GM12878 (cell line): ENCODE data around the gene USF3. TPM values are rescaled to one million over a fixed set of nuclear protein-coding genes. Genes with fewer than 3 reads are reported as not detected.

Experiments used
- ATAC-seq: fragments of 200-7000 bp; cut with Tn5 transposase; 3 replicates; pipeline ENCODE4 v1.9.1; 2020; ENCODE audit warnings: mild to moderate bottlenecking, moderate library complexity
- BruUV-seq: library from RNA; stranded (reverse); fragments of 400-500 nt; replicated peaks from 2 replicates; lab custom pipeline; 2021; lab: Mats Ljungman, UMichigan
- CTCF ChIA-PET: fragments of 300-600 bp; sonication (Branson Sonifier 250); formaldehyde crosslinking; extraction: SDS; loops from one replicate; lab custom pipeline; 2021; ENCODE audit warnings: inconsistent platforms; lab: Yijun Ruan, JAX
- POLR2A ChIA-PET: fragments of 350-600 bp; formaldehyde crosslinking; extraction: SDS; loops from one replicate; lab custom pipeline; 2021; ENCODE audit warnings: inconsistent platforms; lab: Charles Lee
- RAD21 ChIA-PET: fragments of 300-600 bp; sonication (Branson Sonifier 250); formaldehyde crosslinking; loops from one replicate; lab custom pipeline; 2023; ENCODE audit warnings: antibody characterized with exemption; ENCODE audit not compliant: unreplicated experiment; lab: Charles Lee
- SMC1A ChIA-PET: fragments of 300-600 bp; sonication (Branson Sonifier 250); formaldehyde crosslinking; loops from one replicate; lab custom pipeline; 2023; ENCODE audit not compliant: unreplicated experiment, uncharacterized antibody; lab: Charles Lee
- DNase-seq: peaks from one replicate; pipeline ENCODE4 v3.0.0-alpha.2; 2011; ENCODE audit warnings: low read depth, low spot score
- FAIRE-seq: peaks from 3 replicates; lab custom pipeline; 2011; peaks lifted over from hg19 to GRCh38; lab: Jason Lieb, UNC
- H2AFZ ChIP-seq: 2 replicates; pipeline ENCODE4 v1.6.0; 2011; ENCODE audit warnings: low read depth, low read length, control low read depth; ENCODE audit not compliant: control insufficient read depth
- H3K27ac ChIP-seq: 2 replicates; pipeline ENCODE4 v1.5.1; 2011; ENCODE audit warnings: control low read depth; ENCODE audit not compliant: control insufficient read depth, insufficient read depth
- H3K27me3 ChIP-seq, 2 experiments: replicated peaks in 1 of 2; 2 replicates each; pipeline versions ENCODE4 v1.6.0 to v1.6.1; 2011; ENCODE audit warnings: low read length in 1 of 2; ENCODE audit not compliant: control insufficient read depth in 2 of 2, insufficient read depth in 2 of 2
- H3K36me3 ChIP-seq, 2 experiments: 2 replicates each; pipeline ENCODE4 v1.5.1; 2011; ENCODE audit warnings: low read length in 1 of 2; ENCODE audit not compliant: control insufficient read depth in 2 of 2, insufficient read depth in 2 of 2
- H3K4me1 ChIP-seq: 2 replicates; pipeline ENCODE4 v1.6.1; 2011; ENCODE audit warnings: mild to moderate bottlenecking, low read length, moderate library complexity, mixed read lengths; ENCODE audit not compliant: control insufficient read depth, insufficient read depth
- H3K4me2 ChIP-seq: 2 replicates; pipeline ENCODE4 v1.6.0; 2011; ENCODE audit warnings: control low read depth; ENCODE audit not compliant: control insufficient read depth, insufficient read depth
- H3K4me3 ChIP-seq: fragments of 200-600 bp; sonication (generic); 2 replicates; pipeline ENCODE4 v1.5.1; 2016
- H3K79me2 ChIP-seq: 2 replicates; pipeline ENCODE4 v1.6.0; 2011; ENCODE audit warnings: low read length; ENCODE audit not compliant: control insufficient read depth, insufficient read depth
- H3K9ac ChIP-seq: 2 replicates; pipeline ENCODE4 v1.8.0; 2011; ENCODE audit warnings: low read length, control low read depth, mixed read lengths; ENCODE audit not compliant: control insufficient read depth, insufficient read depth
- H3K9me3 ChIP-seq: replicated peaks from 3 replicates; pipeline ENCODE4 v1.5.1; 2011; ENCODE audit warnings: mild to moderate bottlenecking, low read length; ENCODE audit not compliant: control insufficient read depth, insufficient read depth
- H4K20me1 ChIP-seq: 2 replicates; pipeline ENCODE4 v1.6.0; 2011; ENCODE audit not compliant: control insufficient read depth, insufficient read depth
- BACH1 ChIP-seq: fragments of 450-650 bp; IDR thresholded peaks from 2 replicates; pipeline ENCODE4 v1.6.1; 2017; ENCODE audit warnings: mild to moderate bottlenecking, borderline replicate concordance
- IKZF1 ChIP-seq: fragments of 450-650 bp; conservative IDR thresholded peaks from 2 replicates; pipeline ENCODE4 v1.6.1; 2017; ENCODE audit warnings: antibody characterized with exemption, mild to moderate bottlenecking
- IKZF2 ChIP-seq, 2 experiments: fragments of 450-650 bp; IDR thresholded peaks; 2 replicates each; pipeline ENCODE4 v1.6.1; 2017; ENCODE audit warnings: mild to moderate bottlenecking in 2 of 2, moderate library complexity in 2 of 2
- NR2C1 ChIP-seq: fragments of 450-650 bp; IDR thresholded peaks from 2 replicates; pipeline ENCODE4 v1.6.1; 2017; ENCODE audit warnings: antibody characterized with exemption, mild to moderate bottlenecking, moderate library complexity
- RUNX3 ChIP-seq: IDR thresholded peaks from 2 replicates; pipeline ENCODE4 v1.6.1; 2012; ENCODE audit warnings: low read length, inconsistent platforms
- SIN3A ChIP-seq: IDR thresholded peaks from 2 replicates; pipeline ENCODE4 v1.6.1; 2012; ENCODE audit warnings: low read depth, low read length, improper control_type of control experiment
- WGBS: methylation state at CpG from one replicate; pipeline ENCODE4 v1.1.6; 2016; ENCODE audit warnings: low lambda C conversion rate; ENCODE audit not compliant: insufficient replicate concordance, insufficient coverage; ENCODE audit errors: missing lambda C conversion rate; 5-methylcytosine and 5-hydroxymethylcytosine counted together
- in situ Hi-C: fragments of 300-500 bp; cut with MboI; formaldehyde crosslinking; loops from 9 replicates; pipeline ENCODE4 v1.14.3; 2018; ENCODE audit warnings: mixed read lengths
- intact Hi-C: fragments of 100-400 bp; cut with micrococcal nuclease; formaldehyde crosslinking; loops from one replicate; pipeline ENCODE4 v1.14.2; 2022; ENCODE audit not compliant: unreplicated experiment
- polyA plus RNA-seq, 11 experiments: library from polyadenylated mRNA; depleted of rRNA in 4 of 11; unstranded in 6 of 11; stranded (reverse) in 5 of 11; fragments of >200 nt; fragmentation: Nextera tagmentation in 4 of 11; fragmentation: Illumina TruSeq in 1 of 11; extraction: Ambion mirVana in 4 of 11; extraction: Trizol in 1 of 11; gene quantifications; 1 replicate in 1 of 11; 2 replicates in 10 of 11; pipeline versions ENCODE4 v1.2.1 to v1.2.3, GENCODE V29; 2011 to 2016; ENCODE audit warnings: inconsistent platforms in 2 of 11, missing spikeins in 2 of 11, low read depth in 1 of 11
- total RNA-seq, 4 experiments: library from RNA; depleted of rRNA in 3 of 4; stranded (reverse); fragments of >200 nt in 3 of 4; fragmentation: Illumina TruSeq in 1 of 4; extraction: Trizol in 1 of 4; gene quantifications; 2 replicates each; pipeline versions ENCODE4 v1.2.1 to v1.2.3, GENCODE V29; 2013 to 2021
- TF ChIP-seq, protein P1 (sequence below): fragments of 450-650 bp; conservative IDR thresholded peaks from 2 replicates; pipeline ENCODE4 v1.6.1; 2017; ENCODE audit warnings: mild to moderate bottlenecking, moderate library complexity

Gene USF3
- total and polyA plus RNA-seq, 10 of the 15 experiments (the other 5 are each of a cell fraction or from before 2014, with no cell fraction given) = 3.1 to 15.9 (median 7.8) TPM

DNA sequence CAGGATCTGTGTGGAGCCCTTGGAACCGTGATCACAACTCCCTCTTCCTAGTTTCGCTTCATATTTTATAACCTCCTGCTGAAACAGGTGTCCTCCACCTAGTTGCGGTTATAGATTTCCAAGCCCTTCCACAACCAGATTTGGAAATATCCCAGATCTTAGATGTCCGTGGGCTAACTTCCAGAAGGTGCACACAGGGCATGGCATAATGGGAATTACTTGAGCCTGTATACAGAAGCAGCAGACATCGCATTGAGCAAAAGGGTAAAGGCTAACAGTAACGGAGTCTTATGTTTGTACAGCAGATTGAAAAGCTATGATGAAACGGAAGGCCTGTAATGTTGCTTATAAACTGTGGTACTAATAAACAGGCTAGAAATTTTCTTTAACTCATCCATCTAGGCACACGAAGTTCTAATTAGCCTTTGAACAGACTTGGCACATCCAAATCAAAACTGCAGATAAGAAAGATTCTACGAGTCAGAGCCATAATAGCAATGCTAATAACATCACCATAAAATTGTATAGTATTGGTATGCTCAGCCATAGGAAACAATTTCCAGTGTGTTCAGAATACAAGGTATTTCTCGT, 1.2 kb upstream of the USF3 start:
- CTCF ChIA-PET = interaction anchor here (0.9 to 3.3 kb wide), 5 partner anchors 32 to 202 kb away, joined by 3 to 18 read pairs (median 4); partner anchors contain the start of gene NAA50
- no peak for ATAC-seq
- H3K27ac ChIP-seq = peak overlapping the region; percentile 81
- no peaks in the 10 kb centered on the region for H4K20me1 ChIP-seq
- H2AFZ ChIP-seq = peak overlapping the region; percentile 89
- peak; percentile 48 for TF ChIP-seq RUNX3
- TF ChIP-seq, protein P1, sequence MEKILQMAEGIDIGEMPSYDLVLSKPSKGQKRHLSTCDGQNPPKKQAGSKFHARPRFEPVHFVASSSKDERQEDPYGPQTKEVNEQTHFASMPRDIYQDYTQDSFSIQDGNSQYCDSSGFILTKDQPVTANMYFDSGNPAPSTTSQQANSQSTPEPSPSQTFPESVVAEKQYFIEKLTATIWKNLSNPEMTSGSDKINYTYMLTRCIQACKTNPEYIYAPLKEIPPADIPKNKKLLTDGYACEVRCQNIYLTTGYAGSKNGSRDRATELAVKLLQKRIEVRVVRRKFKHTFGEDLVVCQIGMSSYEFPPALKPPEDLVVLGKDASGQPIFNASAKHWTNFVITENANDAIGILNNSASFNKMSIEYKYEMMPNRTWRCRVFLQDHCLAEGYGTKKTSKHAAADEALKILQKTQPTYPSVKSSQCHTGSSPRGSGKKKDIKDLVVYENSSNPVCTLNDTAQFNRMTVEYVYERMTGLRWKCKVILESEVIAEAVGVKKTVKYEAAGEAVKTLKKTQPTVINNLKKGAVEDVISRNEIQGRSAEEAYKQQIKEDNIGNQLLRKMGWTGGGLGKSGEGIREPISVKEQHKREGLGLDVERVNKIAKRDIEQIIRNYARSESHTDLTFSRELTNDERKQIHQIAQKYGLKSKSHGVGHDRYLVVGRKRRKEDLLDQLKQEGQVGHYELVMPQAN = no peak
- TF ChIP-seq NR2C1 = no peak
- 0 out of 2 replicates have a peak, but pooled peaks have one; percentile 30 for TF ChIP-seq SIN3A
- TF ChIP-seq IKZF1 = peak; percentile 41; the same call in 1 of the 2 replicates
- TF ChIP-seq BACH1 = 0 out of 2 replicates have a peak, but pooled peaks have one; percentile 16
- TF ChIP-seq IKZF2 (IDR thresholded peaks at IDR 0.05) = peak; percentile 44 to 46; a peak in 1 of 4 replicates
- no peaks in the 10 kb centered on the region for H3K27me3 ChIP-seq
- RAD21 ChIA-PET = interaction anchor here (0.7 to 1.2 kb wide), 3 partner anchors 41 to 275 kb away, joined by 3 read pairs; no protein-coding TSS in a partner anchor
- peak overlapping the region; percentile 88 for H3K4me3 ChIP-seq
- intact Hi-C loops = no loop called here
- H3K9ac ChIP-seq = peak overlapping the region; percentile 94
- peaks cover 8% of the 10 kb centered on the region; the same call in 1 of the 2 replicates for H3K4me1 ChIP-seq
- H3K36me3 ChIP-seq = no peaks in the 10 kb centered on the region; a peak in 1 of 4 replicates
- DNase-seq = no peak
- peaks cover 21% of the 10 kb centered on the region for H3K79me2 ChIP-seq
- in situ Hi-C loops = no loop called here
- POLR2A ChIA-PET = interaction anchor here (1.5 kb wide), 1 partner anchor 44 kb away, joined by 6 read pairs; no protein-coding TSS in a partner anchor
- whole genome bisulfite sequencing = 15% methylated on average over 10 of the region's 10 CpGs
- FAIRE-seq = no peak
- no peaks in the 10 kb centered on the region for H3K9me3 ChIP-seq
- no TSS peak for BruUV-seq
- SMC1A ChIA-PET = interaction anchor here (1.2 to 1.4 kb wide), 2 partner anchors 33 to 120 kb away, joined by 3 read pairs; no protein-coding TSS in a partner anchor
- H3K4me2 ChIP-seq = peak overlapping the region; percentile 95
